HL-60/S4 (cell line): ENCODE data around the gene MAGEA12.
"Not testable (repeated sequence)": the region's sequence is repeated elsewhere in the genome, so short reads cannot be mapped to it uniquely, and the experiment has no call there.

Source experiments
- in situ Hi-C: fragments of 300-500 bp; cut with MboI; formaldehyde crosslinking; loops from 2 replicates; pipeline ENCODE4 v1.14.3; 2022; ENCODE audit warnings: low sequenced_read_pairs

MAGEA12 gene

DNA sequence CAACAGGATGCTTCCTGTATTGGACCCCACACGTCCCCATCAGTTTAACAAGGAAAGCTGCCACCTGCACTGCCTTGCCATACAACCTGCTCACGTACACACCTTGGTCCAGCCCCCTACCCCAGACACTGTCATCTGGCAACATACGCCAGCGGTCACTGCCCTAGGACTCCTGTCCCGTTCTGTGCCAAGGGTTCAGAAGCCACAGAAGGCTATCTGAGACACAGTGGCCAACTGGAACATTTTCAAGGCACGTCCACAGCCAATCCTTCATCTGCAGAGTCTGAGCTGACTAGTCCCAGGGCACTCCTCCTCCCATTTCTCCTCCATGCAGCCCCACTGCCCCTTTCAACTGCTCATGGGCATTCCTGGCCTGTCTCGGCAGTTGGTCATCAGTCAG lies 28.0 kb downstream of the MAGEA12 start:
- in situ Hi-C loops: not testable (repeated sequence)

DNA sequence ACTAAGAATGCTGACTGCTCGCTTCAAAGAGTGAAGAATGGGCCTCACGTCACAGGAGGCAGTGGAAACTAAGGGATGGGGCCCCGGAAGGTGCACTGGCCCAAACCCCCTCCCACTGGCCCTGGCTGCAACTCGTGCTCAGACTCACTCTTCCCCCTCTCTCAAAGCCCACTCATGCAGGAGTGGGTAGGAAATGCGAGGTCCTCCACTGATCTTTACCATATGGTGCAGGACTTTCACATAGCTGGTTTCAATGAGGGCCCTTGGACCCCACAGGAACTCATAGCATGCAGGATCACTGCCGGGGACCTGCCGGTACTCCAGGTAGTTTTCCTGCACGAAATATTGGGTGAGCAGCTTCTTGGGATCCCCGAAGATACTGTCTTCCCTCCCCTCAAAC lies 33.0 kb downstream of the MAGEA12 start:
- in situ Hi-C loops: not testable (repeated sequence)

DNA sequence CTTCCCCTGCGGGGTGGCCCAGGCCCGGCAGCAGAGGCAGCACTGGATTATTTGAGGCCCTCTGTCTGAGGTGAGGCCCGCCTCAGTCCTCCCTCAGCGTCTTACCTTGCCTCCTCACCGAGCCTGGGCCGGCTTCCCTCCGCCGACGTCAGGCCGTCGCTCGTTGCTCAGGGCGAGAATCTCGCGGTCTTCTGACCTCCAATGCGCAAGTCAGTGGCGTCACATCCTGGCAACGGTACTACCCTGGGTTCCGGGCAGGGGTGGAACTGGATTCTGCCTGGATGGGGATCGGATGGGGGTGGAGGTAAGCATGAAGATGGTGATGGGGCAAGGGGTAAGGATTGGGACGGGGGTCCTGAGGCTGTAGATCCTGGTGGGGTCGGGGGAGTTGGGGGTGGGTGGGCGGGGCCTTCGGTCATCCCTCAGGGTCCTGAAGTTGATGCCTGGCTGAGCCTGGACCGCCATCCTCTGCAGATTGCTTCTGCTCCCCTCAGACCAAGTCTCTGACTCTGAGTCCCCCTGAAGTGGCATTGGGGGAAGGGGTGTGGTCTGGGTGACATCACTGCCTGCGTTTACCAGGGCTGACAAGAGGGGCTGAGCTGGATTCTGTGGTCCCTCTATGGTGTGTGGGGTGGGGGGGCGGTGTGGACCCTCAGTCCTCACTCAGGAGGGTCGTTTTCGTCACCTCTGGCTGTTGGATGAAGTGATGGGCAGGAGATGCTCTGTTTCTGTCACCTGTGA lies 36.2 kb downstream of the MAGEA12 start, which contains the start of gene MAGEA6:
MAGEA6 (minus strand) TSS at position 141 of the 741 bp plus-strand sequence. CDS start 2,039 bp downstream, outside the sequence.
- in situ Hi-C loops: not testable (repeated sequence)

DNA sequence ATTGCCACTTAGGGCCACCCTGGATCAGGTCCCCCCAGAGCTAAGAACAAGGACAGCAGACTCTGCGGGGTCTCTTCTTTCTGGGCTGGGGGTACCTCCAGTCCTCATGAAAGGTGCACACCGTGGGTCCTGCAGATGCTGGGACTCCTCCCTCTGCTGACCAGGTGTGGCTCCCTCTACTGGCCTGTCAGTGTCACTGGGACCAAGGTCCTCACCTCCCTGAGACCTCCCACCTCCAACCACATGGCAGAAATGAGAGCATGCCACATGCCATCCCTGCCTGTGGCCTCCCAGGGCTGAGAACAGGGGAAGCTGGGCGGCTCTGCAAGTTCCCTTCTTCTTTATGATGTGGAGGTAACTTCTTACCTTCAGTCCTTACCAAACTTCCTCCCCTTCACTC lies 53.5 kb downstream of the MAGEA12 start:
- in situ Hi-C loops: not testable (repeated sequence)
